LNCaP clone FGC (cell line): ENCODE data around the gene STYX.
"Not testable (repeated sequence)": the region's sequence is repeated elsewhere in the genome, so short reads cannot be mapped to it uniquely, and the experiment has no call there.

ENCODE experiments used
- DNase-seq: peaks from one replicate; pipeline ENCODE4 v3.0.0-alpha.2; 2011; ENCODE audit warnings: low read depth
- H3K4me3 ChIP-seq: 2 replicates; pipeline ENCODE4 v1.5.1; 2011; ENCODE audit warnings: mild to moderate bottlenecking, low read depth, low read length, control low read depth
- TF ChIP-seq, protein P1 (sequence below): IDR thresholded peaks from 2 replicates; pipeline ENCODE4 v1.5.1; 2012; ENCODE audit warnings: mild to moderate bottlenecking; ENCODE audit not compliant: control insufficient read depth, insufficient read depth; ENCODE audit errors: extremely low read depth

Gene STYX

DNA sequence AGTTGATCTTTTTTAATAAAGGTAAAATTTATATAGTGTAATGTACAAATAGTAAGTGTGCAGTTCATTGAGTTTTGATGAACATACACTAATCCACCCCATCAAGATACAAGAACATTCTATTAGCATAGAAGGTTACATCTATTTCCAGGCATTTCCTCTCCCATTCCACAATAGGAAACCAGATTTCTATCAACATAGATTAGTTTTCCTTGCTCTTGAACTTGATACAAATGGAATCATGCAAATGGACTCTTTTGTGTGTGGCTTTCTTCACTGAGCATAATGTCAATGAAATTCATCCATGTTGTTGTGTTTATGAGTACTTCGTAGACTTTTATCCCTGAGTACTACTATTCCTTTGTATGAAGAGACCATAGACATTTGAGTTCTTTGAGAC lies 10.8 kb downstream of the STYX start:
- no peak overlapping the region for H3K4me3 ChIP-seq
- DNase-seq, result no peak
- TF ChIP-seq, protein P1, sequence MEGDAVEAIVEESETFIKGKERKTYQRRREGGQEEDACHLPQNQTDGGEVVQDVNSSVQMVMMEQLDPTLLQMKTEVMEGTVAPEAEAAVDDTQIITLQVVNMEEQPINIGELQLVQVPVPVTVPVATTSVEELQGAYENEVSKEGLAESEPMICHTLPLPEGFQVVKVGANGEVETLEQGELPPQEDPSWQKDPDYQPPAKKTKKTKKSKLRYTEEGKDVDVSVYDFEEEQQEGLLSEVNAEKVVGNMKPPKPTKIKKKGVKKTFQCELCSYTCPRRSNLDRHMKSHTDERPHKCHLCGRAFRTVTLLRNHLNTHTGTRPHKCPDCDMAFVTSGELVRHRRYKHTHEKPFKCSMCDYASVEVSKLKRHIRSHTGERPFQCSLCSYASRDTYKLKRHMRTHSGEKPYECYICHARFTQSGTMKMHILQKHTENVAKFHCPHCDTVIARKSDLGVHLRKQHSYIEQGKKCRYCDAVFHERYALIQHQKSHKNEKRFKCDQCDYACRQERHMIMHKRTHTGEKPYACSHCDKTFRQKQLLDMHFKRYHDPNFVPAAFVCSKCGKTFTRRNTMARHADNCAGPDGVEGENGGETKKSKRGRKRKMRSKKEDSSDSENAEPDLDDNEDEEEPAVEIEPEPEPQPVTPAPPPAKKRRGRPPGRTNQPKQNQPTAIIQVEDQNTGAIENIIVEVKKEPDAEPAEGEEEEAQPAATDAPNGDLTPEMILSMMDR, result no peak

DNA sequence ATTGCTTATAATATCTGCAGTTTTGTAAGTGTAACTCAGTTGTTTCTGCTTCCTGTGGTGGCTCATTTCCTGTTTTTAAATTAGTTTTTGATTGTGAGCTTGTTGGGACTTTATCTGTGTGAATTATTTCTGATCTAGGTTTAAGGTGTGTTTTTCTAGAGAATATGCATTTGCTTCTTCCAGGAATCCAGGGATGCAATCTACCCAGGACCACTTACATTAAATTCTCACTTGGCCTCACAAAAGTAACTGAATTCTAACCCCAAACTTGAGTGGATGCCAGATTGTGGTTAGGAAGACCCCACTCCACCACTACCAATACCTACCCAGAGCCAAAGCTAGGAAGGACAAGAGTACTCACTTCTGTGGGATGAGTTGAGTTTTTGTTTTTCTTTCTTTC lies 11.9 kb downstream of the STYX start:
- DNase-seq, result no peak
- no peak overlapping the region for H3K4me3 ChIP-seq
- TF ChIP-seq, protein P1, result no peak

DNA sequence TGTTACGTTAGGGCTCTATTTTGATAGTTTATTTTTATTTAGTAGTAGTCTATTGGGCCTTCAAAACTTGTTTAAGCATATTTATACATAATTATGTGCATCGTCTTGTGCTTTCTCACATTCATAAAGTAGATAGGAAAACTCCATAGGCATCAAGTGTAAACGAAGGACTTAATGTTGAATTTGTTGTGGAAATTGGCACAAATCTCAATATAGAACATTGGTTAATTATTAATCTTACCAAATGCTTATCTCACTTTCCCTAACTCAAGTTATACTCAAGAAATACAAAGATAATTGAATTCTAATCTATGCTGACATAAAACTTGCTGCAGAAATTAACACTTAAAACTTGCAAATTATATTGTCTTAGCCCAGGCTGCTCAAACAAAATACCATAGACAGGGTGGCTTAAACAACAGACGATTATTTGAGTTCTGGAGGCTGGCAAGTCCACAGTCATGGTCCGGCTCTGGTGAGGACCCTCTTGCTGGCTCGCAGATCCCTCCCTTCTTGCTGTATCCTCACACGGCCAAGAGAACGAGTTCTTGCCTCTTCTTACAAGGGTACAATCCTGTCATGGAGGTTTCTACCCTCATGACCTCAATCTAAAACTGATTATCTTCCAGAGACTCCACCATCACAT lies 18.8 kb downstream of the STYX start:
- H3K4me3 ChIP-seq, result no peak overlapping the region
- TF ChIP-seq, protein P1, result no peak
- DNase-seq, result no peak

DNA sequence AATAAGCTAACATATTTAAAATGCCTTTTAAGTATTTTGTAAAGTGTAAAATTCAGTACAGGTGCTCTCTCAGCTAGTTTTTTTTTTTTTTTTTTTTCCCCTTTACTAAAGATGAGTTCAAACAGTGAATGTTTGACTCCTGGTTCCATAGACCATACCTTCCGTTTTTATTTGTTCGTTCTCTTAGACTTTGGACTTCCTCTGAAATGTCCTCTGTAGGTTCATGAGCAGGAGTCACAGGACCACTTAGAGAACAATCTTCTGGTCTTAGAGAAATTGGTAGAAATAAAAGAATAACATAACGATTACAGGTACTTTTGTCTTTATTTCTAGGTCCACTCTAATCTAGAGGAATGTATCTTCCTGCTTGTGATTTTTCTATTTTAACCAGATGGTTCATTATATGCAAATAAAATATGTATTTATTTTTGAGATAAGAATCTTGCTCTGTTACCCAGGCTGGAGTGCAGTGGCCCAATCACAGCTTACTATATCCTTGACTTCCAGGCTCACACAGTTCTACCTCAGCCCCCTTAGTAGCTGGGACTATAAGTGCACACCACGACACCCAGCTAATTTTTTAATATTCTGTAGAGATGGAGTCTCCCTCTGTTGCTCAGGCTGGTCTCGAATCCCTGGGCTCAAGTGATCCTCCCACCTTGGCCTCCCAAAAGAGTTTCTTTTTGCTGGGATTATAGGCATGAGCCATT lies 25.8 kb downstream of the STYX start:
- H3K4me3 ChIP-seq, result no peak overlapping the region
- TF ChIP-seq, protein P1, result no peak
- no peak for DNase-seq

DNA sequence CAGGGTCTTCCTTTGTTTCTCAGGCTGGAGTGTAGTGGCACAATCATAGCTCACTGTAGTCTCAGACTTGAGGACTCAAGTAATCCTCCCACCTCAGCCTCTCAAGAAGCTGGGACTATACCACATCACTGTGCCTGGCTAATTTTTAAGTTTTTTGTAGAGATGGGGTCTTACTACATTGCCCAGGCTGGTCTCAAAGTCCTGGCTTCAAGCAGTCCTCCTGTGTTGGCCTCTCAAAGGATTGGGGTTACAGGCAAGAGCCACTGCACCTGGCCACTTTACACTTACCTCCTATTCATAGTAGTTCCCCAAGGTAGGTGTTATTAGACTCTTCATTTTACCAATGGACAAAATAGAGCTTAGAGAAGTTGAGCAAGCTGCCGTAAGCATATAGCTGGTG lies 29.2 kb downstream of the STYX start:
- no peak overlapping the region for H3K4me3 ChIP-seq
- DNase-seq, result no peak
- TF ChIP-seq, protein P1, result no peak

DNA sequence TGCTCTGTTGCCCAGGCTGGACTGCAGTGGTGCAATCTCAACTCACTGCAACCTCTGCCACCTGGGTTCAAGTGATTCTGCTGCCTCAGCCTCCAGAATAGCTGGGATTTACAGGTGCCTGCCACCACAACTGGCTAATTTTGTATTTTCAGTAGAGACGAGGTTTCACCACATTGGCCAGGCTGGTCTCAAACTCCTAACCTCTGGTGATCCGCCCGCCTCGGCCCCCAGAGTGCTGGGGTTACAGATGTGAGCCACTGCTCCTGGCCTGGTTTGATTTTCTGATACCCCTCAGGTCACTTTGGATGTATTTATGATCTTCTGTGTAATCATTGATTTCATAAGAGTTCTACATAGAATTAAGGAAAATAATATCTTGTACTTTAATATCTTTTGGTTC lies 33.0 kb downstream of the STYX start:
- not testable (repeated sequence) for DNase-seq

DNA sequence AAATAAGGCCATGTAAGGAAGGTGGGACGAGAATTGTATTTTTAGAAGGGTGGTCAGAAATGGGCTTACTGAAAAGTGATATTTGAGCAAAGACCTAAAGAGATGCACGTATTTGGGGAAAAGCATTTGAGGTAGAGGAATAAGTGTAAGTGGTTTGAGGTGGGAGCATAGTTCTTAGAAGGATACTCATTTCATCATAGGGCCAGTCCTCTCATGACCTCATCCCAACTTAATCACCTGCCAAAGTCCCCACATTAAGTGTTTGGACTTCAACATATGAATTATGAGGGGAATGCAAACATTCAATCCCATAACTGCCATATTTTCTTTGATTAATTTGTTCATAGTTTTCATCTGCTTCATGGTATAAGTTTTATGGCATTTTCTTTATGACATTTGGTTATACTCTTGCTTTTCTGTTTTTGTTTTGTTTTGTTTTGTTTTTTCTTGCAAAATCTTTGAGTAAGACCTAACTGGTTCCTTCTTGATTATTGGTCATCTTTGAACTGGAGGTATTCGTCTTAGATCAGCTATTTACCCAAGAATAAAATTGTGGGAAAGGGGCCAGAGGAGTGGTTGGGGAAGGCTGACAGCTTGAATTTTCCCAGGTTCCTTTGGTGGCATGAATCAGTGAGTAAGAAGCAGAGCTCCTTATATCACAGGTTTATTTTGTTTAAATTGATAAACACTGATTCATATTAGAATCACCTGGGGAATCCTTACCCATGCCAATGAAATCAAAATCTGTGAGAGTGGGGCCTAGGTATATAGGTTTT lies 37.3 kb downstream of the STYX start:
- TF ChIP-seq, protein P1, result no peak
- no peak overlapping the region for H3K4me3 ChIP-seq
- no peak for DNase-seq

More for the DNA sequence above, 33.0 kb downstream of the STYX start:
- H3K4me3 ChIP-seq, result not testable (repeated sequence)
